ENCODE results near the gene CXCL8.
A peak's percentile ranks its signal among the peaks of the same experiment; 100 is the strongest.

Gene CXCL8

DNA sequence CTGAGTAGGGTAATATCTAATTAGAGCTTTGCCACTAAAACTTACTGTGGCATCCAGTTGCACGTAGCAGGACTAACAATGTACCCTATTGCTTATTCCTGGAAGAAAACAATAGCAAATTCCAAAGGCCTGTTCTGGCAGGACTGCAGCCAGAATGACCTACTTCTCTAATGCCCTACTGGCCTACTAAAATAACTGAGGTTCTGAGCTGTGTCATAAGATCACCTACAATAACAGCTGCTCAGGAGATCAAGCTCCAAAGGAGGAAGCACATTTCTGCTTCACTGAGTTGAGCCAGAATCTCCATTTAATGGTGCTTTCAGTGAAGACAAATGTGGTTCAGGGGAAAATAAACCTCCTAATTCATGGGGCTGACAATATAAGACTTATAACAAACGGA is 42.2 kb upstream of the CXCL8 start:
- Histone ChIP-seq H3K36me3 (no peaks in the 10 kb centered on the region), H3K9me3 (ENCODE audit: severe bottlenecking) (peaks cover 2% of the 10 kb centered on the region), H3K4me3 (ENCODE audit: low read depth, low read length) (no peak overlapping the region), H3K27ac (peak overlapping the region; percentile 9; the same call in 1 of the 2 replicates), H3K27me3 (ENCODE audit: insufficient read depth, low read depth, severe bottlenecking) (no peaks in the 10 kb centered on the region)
- no peak for TF ChIP-seq CTCF (IDR thresholded peaks at IDR 0.05; ENCODE audit: low read depth, low read length)
- peak; percentile 51 for DNase-seq

DNA sequence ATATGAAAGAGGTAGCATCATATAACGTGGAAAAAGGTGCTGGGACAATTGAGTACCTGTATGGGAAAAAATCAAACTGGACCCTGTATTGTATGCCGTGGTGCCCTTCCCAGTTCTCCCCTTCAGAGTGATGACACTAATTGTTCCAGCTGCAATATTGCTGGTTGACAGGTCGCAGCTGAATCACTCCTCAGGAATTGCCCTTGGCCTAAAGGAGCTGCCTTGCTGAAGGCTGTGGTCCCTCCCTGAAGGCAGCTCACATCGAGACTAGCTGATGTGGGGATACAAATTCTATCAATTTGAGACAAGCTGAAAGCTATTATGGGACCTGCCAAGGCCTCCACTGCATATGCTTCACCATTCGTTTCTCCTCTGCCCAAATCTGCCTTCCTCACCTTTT is 39.3 kb upstream of the CXCL8 start:
- Histone ChIP-seq H3K9me3 (ENCODE audit: severe bottlenecking) (no peaks in the 10 kb centered on the region), H3K4me3 (ENCODE audit: low read depth, low read length) (no peak overlapping the region), H3K27ac (no peak overlapping the region), H3K27me3 (ENCODE audit: insufficient read depth, low read depth, severe bottlenecking) (no peaks in the 10 kb centered on the region), H3K36me3 (no peaks in the 10 kb centered on the region)
- TF ChIP-seq CTCF (IDR thresholded peaks at IDR 0.05; ENCODE audit: low read depth, low read length) = no peak
- DNase-seq = no peak

DNA sequence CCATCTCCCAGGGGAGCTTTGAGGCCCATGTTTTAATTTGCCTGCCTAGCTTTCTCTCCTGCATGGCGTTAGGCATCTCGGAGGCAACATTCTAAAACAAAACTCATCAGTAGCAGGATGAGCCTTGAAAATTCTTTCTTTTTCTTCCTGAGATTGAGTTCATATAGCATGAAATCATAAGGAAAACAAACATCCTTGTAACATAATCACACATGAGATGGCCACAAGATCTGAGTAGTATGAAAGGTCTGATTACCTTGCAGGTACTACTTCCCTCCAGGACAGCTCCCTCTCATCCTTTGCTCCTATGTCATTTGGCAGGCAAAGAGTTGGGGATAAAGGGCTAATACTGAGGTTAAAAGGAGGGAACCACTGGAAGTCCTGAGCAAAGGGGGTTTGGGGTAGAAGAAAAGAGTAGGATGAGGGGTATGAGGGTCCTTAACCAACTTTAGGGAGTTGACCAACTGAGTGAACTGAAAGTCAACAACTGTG is 37.5 kb upstream of the CXCL8 start:
- Histone ChIP-seq H3K9me3 (ENCODE audit: severe bottlenecking) (no peaks in the 10 kb centered on the region), H3K27me3 (ENCODE audit: insufficient read depth, low read depth, severe bottlenecking) (no peaks in the 10 kb centered on the region), H3K36me3 (no peaks in the 10 kb centered on the region), H3K27ac (no peak overlapping the region), H3K4me3 (ENCODE audit: low read depth, low read length) (no peak overlapping the region)
- DNase-seq = no peak
- no peak for TF ChIP-seq CTCF (IDR thresholded peaks at IDR 0.05; ENCODE audit: low read depth, low read length)

DNA sequence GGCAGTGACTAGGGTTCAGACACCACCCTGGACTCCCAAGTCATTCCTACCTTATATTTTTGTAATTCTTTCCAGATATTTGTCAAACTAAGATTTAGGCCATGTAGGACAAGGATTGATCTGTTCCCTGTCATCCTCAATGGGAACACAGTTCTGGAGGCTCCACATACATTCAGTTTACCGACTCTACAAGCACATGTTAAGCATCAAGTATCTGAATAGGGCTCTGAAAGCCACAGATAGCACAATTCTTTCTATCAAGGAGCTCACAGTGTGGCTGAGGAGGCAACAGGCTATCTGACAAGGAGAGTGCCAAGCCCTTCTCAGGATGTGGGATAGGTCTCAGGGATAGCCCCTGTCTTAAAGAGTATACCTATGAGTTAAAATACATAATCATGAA is 37.0 kb upstream of the CXCL8 start:
- DNase-seq = no peak
- Histone ChIP-seq H3K36me3 (no peaks in the 10 kb centered on the region), H3K4me3 (ENCODE audit: low read depth, low read length) (no peak overlapping the region), H3K27ac (no peak overlapping the region), H3K27me3 (ENCODE audit: insufficient read depth, low read depth, severe bottlenecking) (no peaks in the 10 kb centered on the region), H3K9me3 (ENCODE audit: severe bottlenecking) (no peaks in the 10 kb centered on the region)
- TF ChIP-seq CTCF (IDR thresholded peaks at IDR 0.05; ENCODE audit: low read depth, low read length) = no peak

DNA sequence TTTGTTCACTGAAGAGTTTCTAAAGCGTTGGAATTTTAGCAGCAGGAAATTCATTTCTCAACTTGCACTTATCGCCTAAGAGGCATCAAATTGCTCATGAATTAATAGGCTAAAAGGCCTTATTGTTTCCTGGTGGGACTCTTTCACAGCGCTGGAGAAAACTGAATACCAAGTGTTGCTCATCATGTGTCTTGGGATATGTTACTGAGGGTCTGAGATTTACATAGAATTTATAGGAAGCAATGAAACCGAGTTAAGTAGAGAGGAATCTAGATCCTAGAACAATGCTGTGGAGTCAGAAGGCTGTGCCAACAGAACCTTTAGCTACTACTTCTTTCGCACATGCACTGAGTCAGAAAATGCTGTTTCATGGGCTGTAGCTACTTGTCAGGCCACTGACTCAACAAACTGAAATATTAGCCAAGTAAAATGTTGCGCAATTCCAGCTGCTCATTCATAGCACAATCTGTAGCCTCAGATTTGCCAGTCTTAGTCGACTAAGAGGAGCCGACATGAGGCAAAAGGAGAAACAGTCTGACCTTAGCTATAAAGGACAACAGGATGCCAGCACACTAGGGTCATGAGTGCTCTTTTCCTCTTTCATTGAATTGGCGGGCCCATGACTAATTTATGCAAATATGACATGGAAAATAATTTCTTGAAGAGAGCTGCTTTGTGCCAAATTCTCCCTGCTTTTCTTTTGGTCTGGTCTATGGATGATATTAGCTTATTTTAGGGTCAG is 35.9 kb upstream of the CXCL8 start:
- H3K4me3 ChIP-seq (ENCODE audit: low read depth, low read length) = no peak overlapping the region
- no peaks in the 10 kb centered on the region for H3K36me3 ChIP-seq
- no peak overlapping the region for H3K27ac ChIP-seq
- no peak for TF ChIP-seq CTCF (IDR thresholded peaks at IDR 0.05; ENCODE audit: low read depth, low read length)
- no peaks in the 10 kb centered on the region for H3K27me3 ChIP-seq (ENCODE audit: insufficient read depth, low read depth, severe bottlenecking)
- no peak for DNase-seq
- H3K9me3 ChIP-seq (ENCODE audit: severe bottlenecking) = no peaks in the 10 kb centered on the region

DNA sequence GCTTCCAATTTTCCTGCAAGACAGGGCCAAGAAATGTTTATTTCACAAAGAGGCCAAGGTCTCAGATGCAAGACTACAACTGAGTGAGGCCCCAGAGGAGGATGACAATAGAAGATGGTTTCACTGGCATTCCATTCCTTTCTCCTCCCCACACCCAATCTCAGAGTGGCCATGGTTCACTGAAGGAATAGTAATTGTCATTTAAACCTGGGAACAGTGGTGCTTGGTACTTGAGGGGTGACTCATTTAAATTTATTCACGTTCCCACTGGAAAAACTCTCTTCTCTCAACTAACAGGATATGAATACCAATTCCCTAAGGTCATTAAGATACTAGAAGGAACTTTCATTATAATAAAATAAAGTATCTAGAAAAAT is 35.3 kb upstream of the CXCL8 start:
- Histone ChIP-seq H3K36me3 (no peaks in the 10 kb centered on the region), H3K27me3 (ENCODE audit: insufficient read depth, low read depth, severe bottlenecking) (no peaks in the 10 kb centered on the region), H3K4me3 (ENCODE audit: low read depth, low read length) (no peak overlapping the region), H3K9me3 (ENCODE audit: severe bottlenecking) (no peaks in the 10 kb centered on the region), H3K27ac (no peak overlapping the region)
- no peak for TF ChIP-seq CTCF (IDR thresholded peaks at IDR 0.05; ENCODE audit: low read depth, low read length)
- no peak for DNase-seq

Data from WERI-Rb-1 (cell line).